ENCODE data around the gene PRSS27.
A peak's percentile ranks its signal among the peaks of the same experiment; 100 is the strongest.

Gene PRSS27

DNA sequence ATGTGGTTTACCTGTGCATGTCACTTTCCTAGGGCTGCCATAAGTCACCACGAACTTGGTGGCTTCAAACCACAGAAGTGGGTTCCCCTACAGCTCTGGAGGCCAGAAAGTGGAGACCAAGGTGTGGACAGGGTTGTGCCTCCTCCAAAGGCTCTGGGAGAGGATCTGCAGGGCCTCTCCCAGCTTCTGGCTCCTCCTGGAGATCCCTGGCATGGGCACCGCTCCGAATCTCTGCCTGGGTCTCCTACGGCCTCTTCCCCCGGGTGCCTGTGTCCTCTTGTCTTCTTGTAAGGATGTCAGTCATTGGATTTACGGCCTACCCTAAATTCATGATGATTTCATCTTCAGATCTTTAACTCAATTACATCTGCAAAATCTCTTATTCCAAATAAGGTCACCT, 29.9 kb upstream of the PRSS27 start:
- DNase-seq = no peak

DNA sequence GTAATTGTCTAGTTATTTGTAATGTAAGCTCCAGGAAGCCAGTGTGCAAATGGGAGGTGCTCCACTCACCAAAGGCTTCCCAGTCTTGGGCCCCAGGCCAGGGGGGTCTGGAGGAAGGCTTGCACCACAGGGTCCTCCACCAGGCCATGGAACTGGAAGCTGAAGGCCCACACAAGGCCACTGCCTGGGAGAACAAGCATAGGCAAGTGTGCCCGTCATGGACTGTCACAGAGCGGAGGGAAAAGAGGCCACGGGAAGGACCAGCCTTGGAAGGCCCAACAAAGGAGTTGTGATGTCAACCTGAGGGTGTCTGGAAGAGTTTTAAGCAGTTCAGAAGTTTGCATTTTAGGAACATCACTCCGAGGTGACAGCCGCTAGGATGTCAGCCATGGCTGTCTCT, 29.5 kb upstream of the PRSS27 start:
- DNase-seq = peak; percentile 25

DNA sequence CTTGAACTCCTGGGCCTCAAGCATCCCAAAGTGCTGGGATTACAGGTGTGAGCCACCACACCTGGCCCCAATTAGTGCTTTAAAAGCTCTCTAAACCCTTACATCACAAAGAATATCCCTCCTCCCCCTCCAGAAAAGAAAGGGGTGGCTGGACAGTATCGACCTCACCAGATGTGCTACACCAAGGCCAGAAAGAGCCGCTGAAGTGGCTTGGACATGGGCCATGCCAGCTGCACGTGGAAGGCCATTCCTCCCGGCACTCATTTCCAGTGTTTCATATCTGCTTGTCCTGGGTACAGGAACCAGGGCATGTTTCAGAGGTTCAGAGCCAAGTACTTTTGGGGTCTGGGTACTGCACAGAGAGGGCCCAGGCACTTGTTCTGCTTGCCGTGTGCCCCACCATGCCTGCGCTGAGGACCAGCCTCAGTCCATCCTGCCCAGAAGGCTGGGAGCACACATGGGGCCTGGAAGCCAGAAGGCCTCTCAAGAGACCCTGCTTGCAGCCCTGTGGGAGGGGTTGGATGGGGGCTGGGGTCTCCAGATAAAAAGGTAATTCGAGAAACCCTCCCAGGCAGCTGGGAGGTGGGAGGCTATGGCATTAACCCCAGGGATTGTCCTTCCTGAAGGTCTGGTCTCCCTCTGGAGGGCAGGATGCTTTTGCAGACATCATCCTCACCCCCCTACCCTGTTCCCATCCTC, 28.9 kb upstream of the PRSS27 start:
- DNase-seq = peak; percentile 31

DNA sequence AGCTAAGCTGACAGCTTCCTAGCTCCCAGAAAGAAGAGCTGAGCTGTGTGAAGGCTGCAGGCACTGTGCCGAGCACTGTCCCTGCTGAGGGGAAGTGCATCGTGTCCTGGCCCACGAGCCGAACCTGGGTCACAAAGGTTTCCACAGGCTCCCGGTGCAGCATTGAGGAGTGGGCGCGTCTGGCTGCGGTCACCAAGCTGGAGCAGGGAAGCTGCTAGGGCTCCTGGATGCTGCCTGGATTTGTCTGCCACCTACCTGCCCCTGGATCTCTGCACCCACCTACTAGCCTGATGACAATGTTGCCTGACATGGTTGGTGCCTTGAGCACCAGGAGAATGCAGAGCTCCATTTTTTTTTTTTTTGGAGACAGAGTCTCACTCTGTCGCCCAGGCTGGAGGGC, 25.9 kb upstream of the PRSS27 start:
- DNase-seq = no peak

DNA sequence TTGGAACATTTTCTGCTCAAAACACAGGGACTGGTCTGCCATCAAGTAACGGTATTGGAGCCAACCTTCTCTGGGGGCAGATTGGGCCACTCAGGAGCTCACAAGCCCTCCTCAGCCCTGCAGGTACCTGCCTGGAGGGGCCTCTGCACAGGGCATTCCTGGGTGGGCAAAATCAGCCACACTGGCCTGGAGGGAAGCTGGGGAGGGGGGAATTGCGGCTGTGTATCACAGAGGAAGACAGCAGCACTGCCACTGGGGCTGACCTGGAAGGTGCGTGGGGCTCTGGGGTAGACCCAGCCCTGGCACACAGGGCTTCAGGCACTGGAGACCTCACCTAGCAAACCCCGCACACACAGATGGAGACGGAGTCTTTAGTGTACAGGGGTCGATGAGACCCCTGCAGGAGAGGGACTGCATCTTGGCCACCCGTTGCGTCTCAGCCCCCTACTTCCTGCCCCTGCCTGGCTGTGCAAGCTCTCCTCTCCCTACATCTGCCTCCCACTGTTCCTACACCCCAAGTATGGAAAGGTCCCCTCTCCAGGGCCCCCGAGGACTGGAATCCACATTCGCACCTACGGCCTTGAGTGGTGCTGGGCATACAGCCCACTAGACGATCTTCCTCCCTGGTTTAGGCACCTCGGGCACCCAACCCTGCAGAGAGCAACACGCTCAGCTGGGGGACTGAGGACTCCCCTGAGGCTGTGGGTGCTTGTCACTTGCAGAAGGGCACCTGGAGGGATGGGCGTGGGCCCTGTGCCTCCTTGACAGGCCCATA, 25.3 kb upstream of the PRSS27 start:
- no peak for DNase-seq

DNA sequence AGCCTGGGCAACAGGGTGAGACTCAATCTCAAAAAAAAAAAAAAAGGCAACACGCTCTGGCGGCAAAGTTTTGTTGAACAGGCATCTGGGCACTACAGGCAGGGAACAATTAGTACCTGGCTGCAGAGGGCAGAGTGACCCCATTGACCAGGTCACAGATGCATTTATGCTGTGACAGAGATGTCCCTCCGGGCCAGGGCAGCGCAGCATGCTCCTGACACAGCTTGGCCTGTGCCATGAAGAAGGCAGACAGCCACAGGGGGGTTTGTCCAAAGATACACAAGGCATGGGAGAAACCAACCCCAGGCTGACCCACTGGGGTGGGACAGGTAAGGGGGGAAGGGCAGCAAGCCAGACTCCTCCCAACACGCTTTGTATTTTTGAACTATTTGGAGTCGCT, 24.7 kb upstream of the PRSS27 start:
- no peak for DNase-seq

DNA sequence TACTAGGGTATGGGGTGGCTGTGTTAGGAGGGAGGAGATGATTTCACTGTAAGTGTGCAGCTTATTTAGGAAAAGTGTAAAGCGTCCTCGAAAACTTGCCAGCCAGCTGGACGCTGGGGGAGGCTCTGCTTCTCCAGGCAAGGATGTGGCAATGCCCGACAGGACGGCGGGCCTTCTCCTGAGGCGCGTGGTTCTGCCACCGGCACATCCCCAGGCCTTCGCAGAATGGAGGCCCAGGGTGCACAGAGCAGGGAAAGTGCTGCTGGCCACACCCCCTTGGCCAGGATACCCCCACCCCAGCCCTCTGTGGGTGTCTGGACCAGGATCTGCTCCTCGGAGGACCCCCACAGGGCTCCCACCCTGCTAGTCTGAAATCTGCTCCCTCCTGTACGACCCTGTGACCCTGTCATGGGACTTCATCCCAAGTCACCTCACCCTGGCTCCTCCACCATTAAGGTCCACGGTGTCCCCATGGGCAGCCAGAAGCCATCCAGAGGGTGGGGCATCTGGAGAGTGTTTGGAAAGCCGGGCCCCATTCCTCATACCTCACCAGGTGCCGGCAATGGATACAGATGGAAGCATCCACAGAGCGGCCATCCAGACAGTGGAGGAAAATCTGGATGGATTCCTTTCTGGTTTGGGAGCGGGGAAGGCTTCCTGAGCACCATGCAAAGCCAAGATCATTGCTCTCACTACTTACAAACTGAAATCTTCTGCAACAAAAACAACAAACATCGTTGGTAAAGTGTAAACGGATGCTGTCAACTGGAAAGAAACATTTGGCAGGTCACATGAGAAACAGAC, 23.2 kb upstream of the PRSS27 start:
- no peak for DNase-seq

DNA sequence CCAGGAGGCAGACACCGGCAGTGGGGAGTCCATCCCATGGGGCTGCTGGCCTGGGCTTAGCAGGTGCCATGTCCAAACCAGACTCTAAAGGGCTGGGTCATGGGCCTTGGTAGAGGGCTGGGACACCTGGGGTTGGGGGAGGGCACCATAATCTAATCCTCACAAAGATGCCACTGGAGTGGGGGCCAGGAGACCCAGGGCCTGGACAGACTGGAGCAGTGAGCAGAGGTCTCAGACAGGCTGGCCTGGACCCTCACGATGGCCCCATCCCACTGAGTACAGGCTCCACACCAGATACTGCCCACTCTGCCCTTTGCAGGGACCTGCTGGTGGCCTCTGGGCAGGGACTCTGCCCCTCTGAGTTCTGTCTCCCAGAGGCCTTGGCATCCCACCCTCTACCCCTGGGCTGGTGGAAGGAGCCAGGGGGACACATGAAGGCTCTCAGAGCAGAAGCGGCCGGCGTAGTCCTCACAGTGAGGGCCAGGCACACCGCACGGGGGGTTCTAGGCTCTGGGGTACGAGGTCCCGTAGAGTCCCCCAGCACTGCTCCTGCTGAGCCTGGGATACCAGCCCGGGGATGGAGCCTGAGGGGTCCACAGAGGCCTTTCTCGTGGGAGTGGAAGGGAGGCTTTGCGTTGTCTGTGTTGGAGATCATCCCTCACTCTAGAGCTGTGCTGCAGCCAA, 22.4 kb upstream of the PRSS27 start:
- no peak for DNase-seq

DNA sequence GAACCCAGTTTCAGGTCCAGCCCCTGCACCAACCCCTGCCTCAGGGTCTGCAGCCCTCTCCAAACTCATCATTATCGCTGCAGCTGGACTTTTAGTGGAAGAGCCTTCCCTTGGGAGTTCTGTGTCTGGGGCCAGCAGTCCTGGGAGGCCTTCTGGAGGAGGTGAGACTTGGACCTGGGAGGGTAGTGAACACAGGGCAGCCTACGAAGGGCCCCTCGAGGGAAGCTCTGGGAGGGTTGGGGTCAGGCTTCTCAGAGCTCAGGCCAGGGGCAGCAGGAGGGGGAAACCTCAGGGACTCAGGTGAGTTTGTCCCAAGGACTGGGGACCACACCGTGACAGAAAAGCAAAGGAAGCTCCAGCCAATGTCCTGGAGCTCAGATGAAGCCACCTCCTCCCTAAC, 21.1 kb upstream of the PRSS27 start:
- no peak for DNase-seq

DNA sequence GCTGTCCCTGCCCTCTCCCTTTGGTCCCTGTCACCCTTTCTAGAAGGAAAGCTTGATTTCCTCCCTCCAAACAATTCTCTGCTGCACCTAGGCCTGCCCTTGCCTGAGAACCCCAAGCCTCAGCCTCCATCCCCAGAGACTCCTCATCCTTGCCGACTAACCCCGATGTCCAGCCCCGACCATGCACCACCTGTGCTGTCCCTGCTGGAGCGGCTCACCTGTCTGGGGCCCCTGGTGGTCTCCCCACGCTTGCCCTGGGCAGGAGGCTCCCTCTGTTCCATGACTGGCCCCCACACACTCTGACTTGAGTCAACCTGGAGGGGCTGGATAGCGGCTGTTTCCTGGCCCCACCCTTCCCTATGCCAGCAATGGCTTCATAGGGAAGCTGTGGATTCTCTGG, 20.5 kb upstream of the PRSS27 start:
- no peak for DNase-seq

DNA sequence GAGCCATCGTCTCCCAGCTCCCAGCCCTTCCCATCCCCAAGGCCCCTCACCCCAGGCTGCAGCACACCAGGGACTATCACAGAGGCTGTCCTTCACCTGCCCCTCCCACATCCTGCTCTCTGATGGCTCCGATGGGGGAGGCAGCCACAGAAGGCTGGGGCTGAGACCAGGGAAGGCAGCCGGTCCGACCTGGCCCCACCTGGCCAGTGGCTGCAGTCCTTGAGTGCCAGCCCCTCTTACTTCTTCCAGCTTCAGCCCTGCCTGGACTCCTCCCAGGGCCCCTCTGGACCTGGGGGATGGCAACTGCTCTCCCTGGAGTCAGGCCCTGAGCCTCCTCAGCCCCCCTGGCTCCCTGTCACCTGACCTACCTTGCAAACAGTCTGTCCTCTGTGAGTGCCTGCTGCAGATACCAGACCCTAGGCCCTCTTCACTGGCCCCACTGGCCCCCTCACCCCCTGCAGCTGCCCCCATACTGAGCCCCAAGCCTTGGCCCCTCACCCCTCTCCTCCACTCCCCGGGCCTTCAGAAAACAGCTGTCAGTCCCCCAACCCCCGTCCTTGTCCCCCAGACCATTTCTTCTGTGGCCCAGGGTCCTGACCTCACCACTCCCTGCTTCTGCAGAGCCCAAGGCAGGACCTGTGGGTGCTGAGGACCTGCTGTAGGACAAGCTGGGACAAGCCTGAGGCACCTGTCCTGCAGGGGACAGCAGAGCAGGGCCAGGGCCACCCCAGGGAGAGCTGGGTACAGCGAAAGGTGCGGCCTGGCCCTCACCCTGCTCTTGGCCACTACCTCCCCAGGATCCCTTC, 19.8 kb upstream of the PRSS27 start:
- DNase-seq = no peak

DNA sequence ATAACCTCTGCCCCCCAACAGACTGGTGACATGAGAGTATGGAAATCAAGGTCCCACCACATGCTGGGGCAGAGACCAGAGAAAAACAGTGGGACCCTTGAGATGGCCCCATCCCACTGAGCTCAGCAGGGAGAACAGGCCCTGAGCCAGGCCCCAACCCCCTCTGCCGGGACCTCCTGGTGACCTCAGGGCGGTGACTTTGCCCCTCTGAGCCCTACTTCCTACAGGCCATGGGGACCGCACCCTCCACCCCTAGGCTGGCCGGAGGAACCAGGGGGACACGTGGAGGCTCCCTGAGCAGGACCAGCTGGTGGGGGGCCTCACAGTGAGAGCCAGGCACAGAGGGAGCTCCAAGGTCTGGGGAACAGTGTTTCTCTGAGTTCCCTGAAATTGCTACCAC, 18.6 kb upstream of the PRSS27 start:
- DNase-seq = no peak

DNA sequence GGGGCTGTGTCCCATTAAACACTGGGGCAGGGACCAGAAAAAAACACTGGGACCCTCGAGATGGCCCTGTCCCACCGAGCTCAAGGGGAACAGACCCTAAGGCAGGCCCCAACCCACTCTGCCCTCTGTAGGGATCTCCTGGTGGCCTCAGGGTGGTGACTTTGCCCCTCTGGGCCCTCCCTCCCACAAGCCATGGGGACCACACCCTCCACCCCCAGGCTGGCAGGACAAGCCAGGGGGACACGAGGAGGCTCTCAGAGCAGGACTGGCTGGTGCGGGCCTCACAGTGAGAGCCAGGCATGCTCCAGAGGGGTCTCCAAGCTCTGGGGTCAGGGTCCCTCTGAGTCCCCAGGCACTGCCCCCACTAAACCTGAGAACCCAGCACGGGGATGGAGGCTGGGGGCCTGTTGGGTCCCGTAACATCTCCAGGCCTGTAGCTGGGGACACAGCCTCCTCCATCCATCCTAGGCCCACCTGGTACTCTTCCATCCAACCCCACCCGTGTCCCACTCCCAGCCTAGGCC, 17.9 kb upstream of the PRSS27 start:
- no peak for DNase-seq

DNA sequence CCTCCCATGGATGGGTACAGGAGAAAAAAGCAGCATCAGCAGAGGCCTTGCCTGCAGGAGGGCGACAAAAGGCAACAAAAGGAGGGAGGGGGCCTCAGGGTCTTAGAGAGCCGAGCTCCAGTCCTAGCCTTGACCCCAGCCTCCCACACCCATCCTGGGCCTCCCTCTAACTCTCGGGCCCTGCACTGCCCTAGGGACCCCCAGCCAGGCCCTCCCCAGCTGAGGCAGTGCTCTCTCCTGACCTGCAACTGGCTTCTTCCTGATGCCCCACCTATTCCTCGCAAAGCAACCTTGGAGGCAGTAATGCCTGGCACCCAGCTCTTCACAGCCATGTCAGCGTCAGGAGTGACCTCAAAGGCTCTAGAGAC, 17.2 kb upstream of the PRSS27 start:
- DNase-seq = no peak

DNA sequence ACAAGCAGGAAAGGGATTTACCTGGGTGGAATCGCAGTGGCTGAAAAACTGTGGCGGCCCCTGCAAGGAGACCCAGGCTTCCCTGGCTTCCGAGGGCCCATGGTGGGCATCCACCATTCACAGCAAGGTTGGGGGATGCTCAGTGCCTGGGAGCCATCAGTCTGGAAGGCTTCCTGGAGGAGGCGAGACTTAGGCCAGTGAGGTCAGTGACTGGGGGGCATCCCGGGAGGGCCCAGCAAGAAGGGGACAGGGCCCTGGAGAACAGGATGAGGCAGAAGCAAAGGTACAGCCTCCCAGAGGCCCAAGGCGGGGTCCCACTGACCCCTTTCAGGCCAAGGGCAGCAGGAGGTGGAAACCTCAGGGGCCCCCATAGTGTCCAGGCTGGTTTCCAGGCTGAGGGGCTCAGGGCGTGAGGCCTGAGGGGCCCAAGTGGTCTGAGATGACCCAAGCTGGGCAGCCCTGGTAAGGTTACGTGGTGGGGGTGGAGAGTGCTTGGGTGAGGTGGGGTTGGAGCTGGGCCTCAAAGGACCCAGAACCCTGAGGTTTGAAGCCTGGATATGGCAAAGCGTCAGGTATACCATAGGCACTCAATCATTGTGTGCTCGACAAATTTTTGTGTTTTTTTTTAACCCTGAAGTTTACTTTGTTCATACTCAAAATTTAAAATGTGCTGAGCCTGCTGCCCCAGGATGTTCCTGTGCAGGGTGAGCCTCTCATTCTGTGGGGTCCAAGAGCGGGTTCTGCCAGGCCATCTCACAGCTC, 16.6 kb upstream of the PRSS27 start:
- no peak for DNase-seq

DNA sequence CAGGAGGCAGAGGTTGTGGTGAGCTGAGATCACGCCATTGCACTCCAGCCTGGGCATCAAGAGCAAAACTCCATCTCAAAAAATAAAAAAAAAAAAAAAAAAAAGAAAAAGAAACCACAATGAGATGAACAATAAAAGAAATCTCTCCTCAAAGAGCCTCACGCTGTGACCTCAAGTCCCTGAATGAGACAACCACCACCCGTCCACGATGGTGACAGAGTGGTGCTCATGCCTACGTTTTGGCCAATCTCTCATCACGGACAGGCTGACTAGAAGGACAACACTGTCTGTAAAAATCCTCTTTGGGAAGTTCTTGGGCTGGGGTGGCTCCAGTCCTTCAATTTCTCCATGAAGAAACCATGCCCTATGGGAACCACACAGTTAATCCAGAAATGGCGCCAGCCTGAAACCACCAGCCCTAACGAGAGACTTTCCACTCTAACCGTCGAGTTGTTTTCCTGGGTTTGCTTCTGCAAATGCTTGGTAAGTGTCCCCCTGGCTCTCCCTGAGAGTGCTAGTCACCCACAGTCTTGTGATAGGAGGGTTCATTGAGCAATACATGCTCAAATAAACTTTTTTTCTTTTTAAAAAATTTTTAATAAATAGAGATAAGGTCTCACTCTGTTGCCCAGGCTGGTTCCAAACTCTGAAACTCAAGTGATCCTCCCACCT, 15.0 kb upstream of the PRSS27 start:
- no peak for DNase-seq

DNA sequence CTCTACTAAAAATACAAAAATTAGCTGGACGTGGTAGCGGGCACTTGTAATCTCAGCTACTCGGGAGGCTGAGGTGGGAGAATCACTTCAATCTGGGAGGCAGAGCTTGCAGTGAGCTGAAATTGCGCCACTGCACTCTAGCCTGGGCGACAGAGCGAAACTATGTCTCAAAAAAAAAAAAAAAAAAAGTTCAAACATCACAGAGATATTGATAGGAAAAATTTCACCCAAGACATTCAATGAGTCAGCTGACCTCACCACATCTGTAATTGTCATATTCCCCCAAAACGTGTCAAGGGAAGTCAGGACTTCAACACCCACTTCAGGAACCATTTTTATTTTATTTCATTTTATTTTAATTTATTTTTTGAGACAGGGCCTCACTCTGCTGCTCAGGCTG, 8.0 kb upstream of the PRSS27 start:
- DNase-seq = no peak

DNA sequence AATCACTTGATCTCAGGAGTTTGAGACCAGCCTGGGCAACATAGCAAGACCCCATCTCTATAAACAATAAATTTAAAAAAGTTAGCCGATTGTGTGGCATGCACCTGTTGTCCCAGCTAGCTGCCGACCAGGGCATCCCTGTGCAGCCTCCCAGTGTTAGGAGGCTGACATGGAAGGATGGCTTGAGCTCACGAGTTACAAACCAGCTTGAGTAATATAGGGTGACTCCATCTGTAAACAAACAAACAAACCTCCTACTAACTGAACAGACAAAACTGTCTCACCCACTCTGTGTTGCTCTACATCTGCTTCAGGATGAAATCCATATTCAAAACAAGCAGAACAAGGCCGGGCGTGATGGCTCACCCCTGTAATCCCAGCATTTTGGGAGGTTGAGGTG, 6.9 kb upstream of the PRSS27 start:
- DNase-seq = no peak

DNA sequence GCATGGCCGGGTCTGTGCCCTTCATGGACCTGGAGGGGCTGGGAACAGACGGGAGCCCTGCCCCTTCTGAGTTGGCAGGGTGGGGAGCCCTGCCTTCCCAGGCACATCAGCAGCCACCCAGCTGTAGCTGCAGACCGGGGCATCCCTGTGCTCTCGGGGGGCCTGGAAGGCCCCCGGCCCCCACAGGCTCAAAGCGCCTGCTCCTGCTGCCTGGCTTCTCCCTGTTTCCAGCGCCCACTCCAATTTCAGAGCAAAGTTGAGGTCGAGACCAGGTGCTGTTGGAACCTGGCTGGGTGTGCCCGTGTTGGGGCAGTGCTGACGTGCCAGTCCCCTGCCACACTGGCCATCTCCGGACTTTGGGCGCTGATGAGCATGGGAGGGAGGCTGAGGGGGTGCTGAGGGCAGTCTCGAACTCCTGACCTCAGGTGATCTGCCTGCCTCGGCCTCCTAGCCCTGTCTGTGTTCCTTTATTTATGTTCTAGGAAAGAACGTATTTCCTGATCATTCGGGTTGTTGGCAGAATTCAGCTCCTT, 4.9 kb upstream of the PRSS27 start:
- no peak for DNase-seq

DNA sequence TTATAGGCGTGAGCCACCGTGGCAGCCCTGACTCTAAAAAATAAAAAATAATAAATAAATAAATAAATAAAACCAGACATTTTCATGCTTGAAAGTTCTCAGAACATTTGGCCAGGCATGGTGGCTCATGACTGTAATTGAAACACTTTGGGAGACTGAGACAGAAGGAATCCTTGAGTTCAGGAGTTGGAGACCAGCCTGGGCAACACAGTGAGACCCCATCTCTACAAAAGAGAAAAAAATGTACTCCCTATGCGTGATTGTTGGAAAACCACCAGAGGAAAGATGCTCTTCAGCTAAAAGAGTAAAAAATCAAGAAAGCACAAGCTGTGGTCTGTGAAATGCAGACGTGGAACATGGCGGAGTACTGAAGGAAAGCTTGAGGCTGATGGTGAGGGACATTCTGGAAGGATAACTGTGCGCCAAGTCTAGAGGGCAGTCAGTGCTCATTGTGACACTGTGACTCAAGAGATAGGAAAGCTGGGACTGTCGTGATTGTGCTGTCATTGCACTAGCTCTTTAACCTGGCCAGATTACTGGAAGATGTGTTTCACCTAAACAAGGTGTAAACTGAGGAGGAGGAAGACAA, 4.2 kb upstream of the PRSS27 start:
- DNase-seq = no peak

Measured in NCI-H69 (cell line).